Hippocampal formation (tissue), 2 donors: ENCODE measurements around the gene PAX9.

Experiments
- DNase-seq, 2 donors: peaks; one replicate each; lab custom pipeline; 2025; lab: John Stamatoyannopoulos, UW

Gene PAX9

GRCh38 chr14:36661506-36662257 is at the start of gene PAX9:
Gene PAX9 (plus strand): TSS chr14:36661860. CDS start chr14:36662090, 230 bp downstream.
- DNase-seq = no peak

DNA sequence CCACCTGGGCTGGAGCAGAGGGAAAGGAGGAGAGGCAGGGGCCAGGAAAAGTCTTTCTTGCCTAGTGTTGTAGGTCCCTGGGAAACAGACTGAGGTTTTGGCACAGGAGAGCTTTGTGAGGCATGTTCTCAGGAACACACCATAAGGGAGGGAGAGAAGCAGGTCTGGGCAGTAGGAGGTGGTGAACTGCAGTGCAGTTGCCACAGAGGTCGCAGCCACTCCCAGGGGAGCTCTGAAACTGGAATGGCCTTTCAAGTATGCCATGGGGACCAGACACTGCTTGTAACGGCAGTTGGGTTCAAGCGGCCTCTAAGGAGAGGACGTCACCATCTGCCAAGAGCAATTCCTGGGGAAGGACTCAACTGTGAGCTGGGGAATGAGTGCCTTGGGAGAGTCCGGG is 43.8 kb upstream of the PAX9 start:
- no peak for DNase-seq

DNA sequence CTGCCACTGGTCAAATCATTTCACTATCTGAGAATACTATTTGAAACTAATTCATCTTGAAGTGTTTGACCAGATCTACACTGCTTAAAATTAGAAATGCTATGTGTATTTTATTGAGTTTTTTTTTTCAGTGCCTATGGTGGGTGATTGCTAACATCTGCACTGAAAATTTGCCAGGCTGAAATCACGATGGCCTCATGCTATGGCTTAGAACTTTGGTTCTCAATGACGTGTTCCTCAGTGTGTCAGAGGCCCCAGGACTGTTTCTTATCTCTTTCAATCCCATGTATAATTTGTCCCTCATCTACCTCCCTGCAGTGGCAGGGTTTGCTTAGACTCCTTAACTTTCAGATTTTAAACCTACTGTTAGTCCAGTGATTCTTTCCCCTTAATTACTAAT is 43.0 kb upstream of the PAX9 start:
- no peak for DNase-seq

- DNase-seq = no peak
Measured at GRCh38 chr14:36619131-36619530, 42.5 kb upstream of the PAX9 start.

GRCh38 chr14:36619853-36620252 is 41.8 kb upstream of the PAX9 start:
- no peak for DNase-seq

DNA sequence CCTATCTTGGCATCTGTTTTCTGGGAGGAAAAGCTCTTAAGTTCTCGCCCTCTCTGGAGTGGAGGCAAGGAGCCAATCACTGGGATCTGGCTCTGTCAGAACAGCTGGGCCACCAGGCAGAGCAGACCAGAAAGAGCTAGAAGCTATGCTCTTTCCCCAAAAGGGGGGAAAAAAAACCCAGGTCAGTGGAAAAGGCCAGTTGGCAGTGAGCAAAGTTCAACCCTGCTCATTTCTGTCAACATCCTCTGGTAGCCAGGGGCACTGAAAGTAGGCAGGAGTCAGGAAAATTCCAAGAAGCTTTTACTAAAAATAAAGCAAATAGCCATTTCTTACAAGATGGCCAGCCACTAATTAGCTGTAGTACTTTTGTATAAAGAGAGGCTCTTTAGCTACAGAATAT is 36.6 kb upstream of the PAX9 start:
- no peak for DNase-seq

DNA sequence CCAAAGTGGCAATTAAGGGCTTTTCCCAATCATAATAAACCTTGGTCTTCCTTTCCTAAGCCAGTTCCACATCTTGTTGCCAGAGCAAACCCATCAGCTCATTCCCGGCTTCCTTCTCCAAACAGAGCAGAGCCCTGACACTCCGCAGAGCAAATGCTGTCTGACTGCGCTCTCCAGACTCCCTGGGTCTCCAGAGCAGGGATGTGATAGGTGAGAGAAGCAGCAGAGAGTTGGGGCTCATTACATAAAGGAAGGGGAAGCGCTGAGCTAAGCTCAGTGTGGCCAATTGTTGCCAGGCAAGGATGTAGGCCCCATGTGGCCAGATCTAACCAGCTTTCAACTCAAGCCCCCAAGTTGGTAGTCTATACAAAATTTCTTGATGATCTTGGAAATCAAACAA is 36.2 kb upstream of the PAX9 start:
- no peak for DNase-seq

- DNase-seq = no peak
Measured at GRCh38 chr14:36626151-36626550, 35.5 kb upstream of the PAX9 start.

GRCh38 chr14:36627981-36628380 is 33.7 kb upstream of the PAX9 start:
- no peak for DNase-seq

DNA sequence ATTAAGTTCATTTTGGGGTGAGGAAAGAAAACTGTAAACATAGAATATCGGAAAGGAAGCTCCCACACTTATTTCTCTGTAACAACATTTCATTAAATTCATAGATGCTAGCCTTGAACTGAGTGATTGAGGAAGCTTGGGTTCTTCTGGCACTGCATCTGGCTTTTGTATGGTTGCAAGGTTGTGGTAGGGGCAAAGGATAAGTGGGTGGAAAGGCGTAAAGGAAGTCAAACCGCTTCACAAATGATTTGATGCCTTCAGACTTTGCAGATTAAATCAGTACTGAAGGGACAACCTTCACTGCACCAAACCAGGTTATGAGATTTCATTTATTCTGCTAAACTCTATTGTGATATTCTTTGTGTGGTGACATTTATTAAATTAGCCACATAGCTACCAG is 28.1 kb upstream of the PAX9 start:
- DNase-seq = no peak

- no peak for DNase-seq
Measured at GRCh38 chr14:36646664-36647416, 14.8 kb upstream of the PAX9 start.

DNA sequence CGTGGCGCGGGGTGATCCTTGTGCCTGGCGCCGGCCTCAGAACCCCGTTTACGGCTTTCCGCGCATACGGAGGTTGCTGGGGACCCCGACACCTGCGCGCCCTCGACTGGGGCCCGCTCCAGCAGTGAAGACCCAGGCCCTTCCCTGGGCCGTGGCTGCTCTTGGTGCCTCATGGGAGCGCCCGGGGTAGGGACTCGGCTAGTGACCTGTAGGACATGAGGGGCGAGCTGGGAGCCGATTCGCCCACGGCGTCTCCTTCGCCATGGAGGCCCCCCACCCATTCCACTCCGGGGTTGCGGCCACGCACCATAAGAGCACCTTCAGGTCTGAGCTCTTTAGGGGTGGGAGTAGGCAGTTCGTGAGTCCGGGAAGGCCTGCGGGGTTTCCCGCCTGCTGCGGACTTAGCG is 14.2 kb upstream of the PAX9 start:
- DNase-seq = no peak

DNA sequence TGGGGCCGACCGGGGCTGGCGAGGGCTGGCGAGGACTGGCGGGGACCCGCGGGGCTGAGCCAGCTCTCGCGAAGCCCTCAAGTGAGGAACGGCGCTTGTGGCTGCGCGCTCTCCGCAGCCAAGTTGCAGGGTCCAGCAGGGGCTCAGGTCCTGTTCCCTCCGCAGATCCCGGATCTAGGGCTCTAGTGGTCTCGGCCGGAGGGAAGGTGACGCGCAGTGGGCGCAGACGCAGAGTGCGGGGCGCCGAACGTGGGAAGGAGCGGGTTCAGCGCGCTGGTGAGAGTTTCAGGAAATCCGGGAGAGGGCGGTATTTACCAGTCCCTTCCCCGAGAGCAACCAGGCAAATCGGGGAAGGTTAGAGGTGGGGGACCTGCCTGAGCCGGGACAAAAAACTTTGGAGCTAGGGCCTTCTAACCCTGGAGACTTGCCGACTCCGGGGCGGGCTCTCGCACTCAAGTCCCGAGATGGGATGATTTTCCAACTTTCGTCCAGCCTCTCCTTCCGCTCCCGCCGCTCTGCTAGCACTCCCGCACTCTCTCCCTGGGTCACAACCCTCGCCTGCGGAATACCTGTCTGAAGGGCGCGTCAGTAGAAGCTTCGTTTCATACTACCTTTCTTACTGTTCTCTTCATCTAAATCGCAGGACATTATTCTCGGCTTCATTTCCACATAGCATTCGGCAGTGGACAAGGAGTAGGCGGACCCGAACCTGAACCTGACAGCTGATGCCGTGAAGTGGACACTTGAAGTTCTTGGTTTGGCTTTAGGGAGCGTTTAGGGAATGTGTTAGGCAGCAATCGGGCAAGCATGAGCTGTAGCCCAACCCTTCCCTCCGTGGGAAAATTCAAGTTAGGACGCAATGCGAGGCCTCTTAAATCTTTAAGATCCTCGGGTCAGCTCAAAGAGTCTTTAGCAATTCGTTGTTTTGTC is 13.6 kb upstream of the PAX9 start:
- DNase-seq = no peak

DNA sequence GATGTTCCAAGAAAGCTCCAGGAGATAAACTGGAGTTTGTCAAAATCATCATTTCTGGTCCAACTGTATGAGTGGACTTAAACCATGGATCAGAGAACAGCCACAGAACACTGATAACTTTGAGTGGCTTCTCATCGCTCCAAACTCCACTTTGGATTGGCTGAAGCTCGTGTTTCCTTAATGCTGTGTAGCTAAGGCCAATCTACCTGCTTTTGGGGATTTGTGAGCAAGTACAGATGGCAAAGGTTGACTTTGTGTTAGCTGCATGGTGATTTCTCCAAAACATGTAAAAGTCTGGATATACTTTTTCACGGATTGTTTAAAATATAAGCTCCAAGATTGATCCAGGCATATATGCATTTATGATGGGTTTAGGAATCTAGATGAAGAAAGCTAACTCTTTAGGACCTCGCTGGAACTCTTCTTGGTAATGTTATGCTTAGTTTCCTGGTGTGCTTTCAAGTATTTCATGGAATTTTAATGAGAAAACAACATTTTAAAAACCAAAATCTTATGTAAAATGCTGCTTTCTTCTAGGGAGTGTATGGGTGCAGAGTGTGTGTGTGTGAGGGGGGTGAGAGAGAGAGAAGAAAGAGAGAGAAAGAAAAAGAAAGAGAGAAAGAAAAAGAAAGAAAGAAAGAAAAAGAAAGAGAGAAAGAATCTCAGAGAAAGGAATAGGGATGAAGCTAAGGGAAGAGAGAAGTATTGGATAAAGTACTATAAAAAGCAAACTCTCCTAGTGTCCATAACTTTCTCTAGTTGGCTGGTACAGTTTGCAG is 11.6 kb upstream of the PAX9 start:
- no peak for DNase-seq

DNA sequence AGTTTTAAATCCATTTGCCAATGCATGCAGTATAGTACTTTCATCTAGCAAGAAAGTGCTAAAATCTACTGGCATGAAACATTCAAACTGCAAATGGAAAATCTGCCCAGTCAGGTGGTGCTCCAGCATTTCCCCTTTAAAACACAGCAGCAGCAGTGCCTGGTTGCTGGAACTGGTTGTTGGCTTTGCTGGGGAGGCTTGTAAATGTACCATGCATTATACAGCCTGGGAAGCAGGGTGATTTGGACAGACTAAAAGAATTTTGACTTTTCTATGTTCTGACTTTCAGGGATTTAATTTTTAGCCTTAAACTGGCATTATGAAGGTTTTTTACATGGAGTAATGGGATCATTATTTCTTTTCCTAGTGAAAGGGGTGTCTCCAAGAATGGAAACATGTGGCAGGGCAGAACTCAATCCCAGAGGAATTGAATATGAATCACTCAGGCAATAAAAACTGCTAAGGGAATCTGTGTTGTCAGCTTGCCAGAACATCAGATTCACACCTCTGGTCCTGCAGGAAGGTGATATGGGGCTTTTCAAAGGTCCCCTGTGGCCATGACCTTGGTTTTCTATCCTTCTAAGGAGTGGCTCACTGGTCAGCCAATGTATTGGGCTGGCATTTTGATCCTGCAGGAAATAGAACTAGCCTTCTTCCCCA is 9.0 kb upstream of the PAX9 start:
- no peak for DNase-seq

DNA sequence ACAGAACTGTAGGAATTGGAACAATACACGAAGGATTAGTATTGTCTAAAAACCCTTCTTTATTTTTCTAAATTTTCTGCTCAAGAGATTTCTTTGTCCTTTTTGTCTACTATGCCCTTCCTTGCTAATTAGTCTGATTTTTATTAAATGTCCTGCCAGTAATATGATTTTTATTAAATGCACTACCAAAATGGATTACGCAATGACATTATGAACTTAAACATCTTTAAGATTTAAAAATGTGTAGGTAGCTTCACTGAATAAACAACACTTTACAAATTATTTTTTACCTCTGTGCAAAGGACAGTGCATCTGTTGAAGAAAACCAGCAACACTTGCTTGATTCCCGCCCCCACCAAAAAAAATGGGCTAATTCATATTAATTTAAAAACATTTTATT is 8.2 kb upstream of the PAX9 start:
- no peak for DNase-seq

DNA sequence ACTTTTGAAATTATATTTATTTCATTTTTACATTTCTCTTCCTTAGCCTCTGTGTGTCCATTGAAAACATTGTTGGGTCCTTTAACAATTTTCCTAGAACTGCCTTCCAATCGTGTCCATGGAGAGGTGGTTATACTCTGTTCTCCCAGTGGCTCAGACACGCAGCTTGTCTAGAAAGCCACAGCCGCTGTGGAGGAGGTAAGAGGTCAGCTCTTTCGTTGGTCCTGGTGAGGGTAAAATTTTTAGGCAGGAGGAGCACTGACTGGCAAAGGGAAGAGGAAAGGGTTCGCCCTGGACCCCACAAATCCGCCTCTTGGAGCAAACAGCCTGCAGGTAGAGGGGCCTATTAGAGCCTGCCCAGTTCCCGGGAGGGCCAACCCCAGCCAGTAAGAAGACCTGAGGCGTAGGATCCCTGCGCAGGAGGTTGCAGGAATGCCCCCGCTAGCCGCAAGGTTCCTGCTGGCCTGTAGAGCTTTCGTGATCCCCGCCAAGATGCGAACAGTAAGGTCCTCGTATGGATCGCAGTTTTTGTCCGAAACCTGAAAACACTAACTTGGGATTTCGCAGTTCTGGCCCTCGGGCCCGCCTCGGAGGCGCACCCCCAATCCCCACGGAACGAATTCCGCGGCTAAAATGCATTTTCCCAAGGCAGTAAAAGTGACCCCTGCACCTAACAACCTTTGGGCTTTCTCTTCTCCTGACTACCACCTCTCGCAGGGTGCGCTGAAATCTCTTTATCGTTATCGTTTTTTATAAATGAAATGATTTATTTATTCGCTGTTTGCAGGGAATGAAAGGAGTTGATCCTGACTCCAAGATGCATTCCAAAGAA is 7.5 kb upstream of the PAX9 start:
- no peak for DNase-seq

DNA sequence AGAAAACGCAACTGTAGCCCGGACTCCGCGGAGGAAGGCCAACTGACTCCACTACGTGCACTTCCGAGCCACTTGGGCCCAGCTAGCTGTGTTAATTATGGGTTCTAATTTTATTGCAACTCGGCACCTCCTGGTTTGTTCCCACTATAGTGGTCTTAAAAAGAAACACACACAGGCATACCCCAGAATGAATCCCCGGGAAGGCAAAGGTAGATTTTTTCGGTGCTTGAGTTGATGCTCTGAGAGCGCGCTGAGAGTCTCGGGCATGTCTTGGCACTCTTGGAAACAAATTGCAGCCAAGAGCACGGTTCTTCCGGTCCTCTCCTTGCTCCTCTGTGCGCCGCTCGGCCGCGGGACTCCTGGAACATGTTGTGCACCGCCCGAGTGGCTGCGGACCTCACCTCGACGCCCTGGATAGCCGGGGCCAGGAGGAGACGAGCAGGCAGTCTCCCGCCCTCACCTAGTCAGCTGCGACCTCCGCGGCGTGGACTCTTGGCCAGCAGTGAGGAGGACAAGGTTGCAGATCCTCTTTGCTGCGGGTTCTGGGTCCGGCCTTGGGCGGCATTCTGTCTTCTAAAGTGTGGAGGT is 6.8 kb upstream of the PAX9 start:
- DNase-seq = no peak

GRCh38 chr14:36655571-36655962 is 6.1 kb upstream of the PAX9 start:
- no peak for DNase-seq
